ENCODE results near the gene TLR8. TPM values are rescaled to one million over a fixed set of nuclear protein-coding genes. Genes with fewer than 3 reads are reported as not detected.

Gene TLR8
- total RNA-seq = 1 to 10 TPM in 2 of 4 donors, under 1 TPM in 1, not detected in 1; 0.22 to 3.1 (median 1.9) TPM

DNA sequence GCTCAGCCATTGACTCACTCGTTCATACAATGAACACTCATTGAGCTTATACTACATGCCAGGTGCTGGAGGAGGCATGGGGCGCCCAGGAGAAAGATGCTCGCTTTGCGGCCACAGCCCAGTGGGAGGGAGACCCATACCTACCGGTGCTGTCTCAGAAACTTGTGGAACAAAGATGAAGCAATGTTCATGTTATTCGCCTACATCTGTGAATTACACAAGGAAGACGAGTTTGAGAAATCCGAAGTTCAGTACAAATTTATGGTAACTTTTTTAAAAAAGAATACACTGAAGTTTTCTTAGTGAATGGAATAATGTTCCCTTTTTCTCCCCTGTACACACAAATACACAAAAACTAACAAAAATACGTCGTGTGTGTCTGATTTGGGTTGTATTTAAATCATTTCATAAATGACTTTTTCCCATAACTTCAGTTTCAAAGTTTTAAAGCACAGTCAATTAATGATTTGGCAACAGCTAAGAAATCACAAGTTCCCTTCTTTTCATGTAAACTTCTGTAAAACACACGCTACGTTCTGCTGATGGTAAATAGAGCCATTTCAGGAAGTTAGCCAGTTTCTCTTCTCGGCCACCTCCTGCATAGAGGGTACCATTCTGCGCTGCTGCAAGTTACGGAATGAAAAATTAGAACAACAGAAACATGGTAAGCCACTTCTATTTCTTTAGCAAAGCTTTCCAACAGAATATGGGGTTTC is at the start of gene TLR8:
Gene TLR8, plus strand, starts transcription at position 575 of the 716 bp plus-strand sequence. Its CDS starts 87 bp downstream, at position 662.
- Histone ChIP-seq H3K27ac (no peak within 1 kb of the TSS), H3K36me3 (no peaks in the 10 kb centered on the region), H3K27me3 (no peaks in the 10 kb centered on the region), H3K4me1 (peaks cover 0 to 4% (median 0%) of the 10 kb centered on the region in 3 donors), H3K4me3 (no peak within 1 kb of the TSS), H3K9me3 (no peaks in the 10 kb centered on the region)
- intact Hi-C loops (cut with DNase I) = no loop called here
- DNase-seq = no peak
- TF ChIP-seq, protein P1, sequence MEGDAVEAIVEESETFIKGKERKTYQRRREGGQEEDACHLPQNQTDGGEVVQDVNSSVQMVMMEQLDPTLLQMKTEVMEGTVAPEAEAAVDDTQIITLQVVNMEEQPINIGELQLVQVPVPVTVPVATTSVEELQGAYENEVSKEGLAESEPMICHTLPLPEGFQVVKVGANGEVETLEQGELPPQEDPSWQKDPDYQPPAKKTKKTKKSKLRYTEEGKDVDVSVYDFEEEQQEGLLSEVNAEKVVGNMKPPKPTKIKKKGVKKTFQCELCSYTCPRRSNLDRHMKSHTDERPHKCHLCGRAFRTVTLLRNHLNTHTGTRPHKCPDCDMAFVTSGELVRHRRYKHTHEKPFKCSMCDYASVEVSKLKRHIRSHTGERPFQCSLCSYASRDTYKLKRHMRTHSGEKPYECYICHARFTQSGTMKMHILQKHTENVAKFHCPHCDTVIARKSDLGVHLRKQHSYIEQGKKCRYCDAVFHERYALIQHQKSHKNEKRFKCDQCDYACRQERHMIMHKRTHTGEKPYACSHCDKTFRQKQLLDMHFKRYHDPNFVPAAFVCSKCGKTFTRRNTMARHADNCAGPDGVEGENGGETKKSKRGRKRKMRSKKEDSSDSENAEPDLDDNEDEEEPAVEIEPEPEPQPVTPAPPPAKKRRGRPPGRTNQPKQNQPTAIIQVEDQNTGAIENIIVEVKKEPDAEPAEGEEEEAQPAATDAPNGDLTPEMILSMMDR (IDR thresholded peaks at IDR 0.05) = no peak
- TF ChIP-seq POLR2A (IDR thresholded peaks at IDR 0.05) = no peak
- WGBS, 2 donors = 74 to 81% methylated on average over 8 to 15 of the region's 15 CpGs

GRCh38 chrX:12865359-12865758 is 41.1 kb upstream of the TLR8 start:
- no peak for DNase-seq
- H3K4me1 ChIP-seq = no peaks in the 10 kb centered on the region
- no peak overlapping the region for H3K4me3 ChIP-seq
- intact Hi-C loops (cut with DNase I) = no loop called here
- peaks cover 0 to 3% (median 0%) of the 10 kb centered on the region in 3 donors for H3K9me3 ChIP-seq
- H3K27ac ChIP-seq = peak overlapping the region in 1 of 4 donors; percentile 22
- H3K36me3 ChIP-seq = no peaks in the 10 kb centered on the region
- TF ChIP-seq POLR2A (IDR thresholded peaks at IDR 0.05) = no peak
- TF ChIP-seq, protein P1 (IDR thresholded peaks at IDR 0.05) = no peak
- no peaks in the 10 kb centered on the region for H3K27me3 ChIP-seq
- 31 to 51% methylated on average over 2 to 7 of the region's 7 CpGs for WGBS, 2 donors

DNA sequence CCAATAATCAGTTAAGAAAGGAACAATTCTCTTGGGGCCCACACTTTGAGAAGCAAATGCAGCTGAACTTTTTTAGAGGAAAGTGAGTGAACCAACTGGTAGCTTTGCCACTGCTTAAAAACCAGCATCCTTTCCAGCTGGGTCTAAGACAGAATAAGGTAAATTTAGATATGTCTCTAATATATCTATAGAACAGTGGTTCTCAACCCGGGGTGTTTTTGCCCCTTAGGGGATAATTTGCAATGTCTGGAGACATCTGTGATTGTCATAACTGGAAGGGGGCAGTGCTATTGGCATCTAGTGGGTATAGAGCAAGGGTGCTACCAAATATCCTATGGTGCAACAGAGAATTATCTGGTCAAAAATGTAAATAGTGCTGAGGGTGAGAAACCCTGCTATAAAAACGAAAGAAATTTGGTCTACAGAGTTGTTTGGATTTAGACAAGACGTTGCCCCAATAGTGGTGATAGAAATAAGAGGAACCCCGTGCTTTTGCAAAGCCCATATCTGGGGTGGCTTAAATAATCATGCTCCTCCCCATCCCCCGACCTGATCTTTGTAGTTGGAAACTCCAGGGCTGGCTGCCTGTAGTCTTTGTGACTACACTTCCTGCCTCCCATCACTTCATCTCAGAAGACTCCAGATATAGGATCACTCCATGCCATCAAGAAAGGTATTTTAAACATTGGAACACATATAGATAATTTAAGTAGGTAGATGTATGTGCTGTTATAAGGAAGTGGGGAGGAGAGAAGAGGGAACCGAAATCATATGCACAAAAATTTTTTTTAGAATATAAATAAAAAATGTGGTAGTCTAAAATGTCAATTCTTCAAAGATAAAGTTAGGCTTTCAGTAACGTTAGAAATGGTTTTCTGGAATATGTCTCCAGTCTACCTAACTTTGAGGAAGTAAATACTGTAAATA is 39.7 kb upstream of the TLR8 start, which contains the start of gene TLR7:
Gene TLR7, plus strand, starts transcription at position 622 of the 927 bp plus-strand sequence. CDS start 507 bp downstream, outside the sequence.
- Histone ChIP-seq H3K27me3 (no peaks in the 10 kb centered on the region), H3K9me3 (peaks cover 0 to 3% (median 0%) of the 10 kb centered on the region in 3 donors), H3K36me3 (no peaks in the 10 kb centered on the region), H3K4me3 (no peak within 1 kb of the TSS), H3K27ac (no peak within 1 kb of the TSS), H3K4me1 (no peaks in the 10 kb centered on the region)
- 51 to 62% methylated on average over 7 of the region's 7 CpGs for WGBS, 2 donors
- TF ChIP-seq, protein P1 (IDR thresholded peaks at IDR 0.05) = no peak
- no peak for TF ChIP-seq POLR2A (IDR thresholded peaks at IDR 0.05)
- no peak for DNase-seq
- intact Hi-C loops (cut with DNase I) = no loop called here

DNA sequence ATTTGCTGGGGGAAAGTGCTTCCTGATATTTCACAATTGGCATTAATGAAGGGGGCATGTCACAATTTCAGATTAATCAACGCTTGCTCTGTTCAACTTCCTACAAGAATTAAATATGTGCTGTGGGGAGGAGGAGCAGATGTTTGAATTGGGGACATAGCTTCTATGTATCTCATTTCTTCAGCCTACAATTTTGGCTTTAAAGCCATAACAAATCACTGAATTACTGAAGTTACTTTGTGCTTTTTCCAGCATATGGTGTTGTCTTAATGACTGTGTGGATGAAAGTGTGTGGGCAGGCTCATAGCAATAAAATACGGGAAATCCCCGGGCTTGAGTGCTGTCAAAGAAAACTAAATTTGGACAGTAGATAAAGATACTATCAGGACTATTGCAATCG is 38.7 kb upstream of the TLR8 start:
- no peaks in the 10 kb centered on the region for H3K27me3 ChIP-seq
- no peak overlapping the region for H3K4me3 ChIP-seq
- peaks cover 0 to 3% (median 0%) of the 10 kb centered on the region in 3 donors for H3K9me3 ChIP-seq
- H3K4me1 ChIP-seq = no peaks in the 10 kb centered on the region
- no peak for DNase-seq
- 40 to 55% methylated on average over 4 of the region's 4 CpGs for WGBS, 2 donors
- intact Hi-C loops (cut with DNase I) = no loop called here
- H3K36me3 ChIP-seq = no peaks in the 10 kb centered on the region
- TF ChIP-seq, protein P1 (IDR thresholded peaks at IDR 0.05) = no peak
- no peak for TF ChIP-seq POLR2A (IDR thresholded peaks at IDR 0.05)
- H3K27ac ChIP-seq = no peak overlapping the region
